Smooth muscle cell (in vitro differentiated cells): ENCODE measurements around the gene CPEB2. TPM values are rescaled to one million over a fixed set of nuclear protein-coding genes. Genes with fewer than 3 reads are reported as not detected.
"Not testable (repeated sequence)": the region's sequence is repeated elsewhere in the genome, so short reads cannot be mapped to it uniquely, and the experiment has no call there.

ENCODE experiments used
- DNase-seq: peaks from one replicate; lab custom pipeline; 2025; ENCODE audit not compliant: unreplicated experiment; lab: John Stamatoyannopoulos, UW
- H2AFZ ChIP-seq: fragments of 200-600 bp; sonication (generic); 2 replicates; pipeline ENCODE4 v1.6.0; 2016; ENCODE audit warnings: antibody characterized with exemption, low read depth, mild to moderate bottlenecking
- H3F3A ChIP-seq: fragments of 200-600 bp; sonication (generic); 2 replicates; pipeline ENCODE4 v1.6.0; 2017; ENCODE audit warnings: antibody characterized with exemption, low read depth
- H3K27ac ChIP-seq: fragments of 200-600 bp; sonication (generic); 2 replicates; pipeline ENCODE4 v1.5.1; 2016; ENCODE audit warnings: low read depth, mild to moderate bottlenecking
- H3K27me3 ChIP-seq: fragments of 200-600 bp; sonication (generic); 2 replicates; pipeline ENCODE4 v1.6.1; 2016; ENCODE audit warnings: low read depth, mild to moderate bottlenecking
- H3K36me3 ChIP-seq: fragments of 200-600 bp; sonication (generic); 2 replicates; pipeline ENCODE4 v1.5.1; 2016; ENCODE audit warnings: low read depth
- H3K4me1 ChIP-seq: fragments of 200-600 bp; sonication (generic); 2 replicates; pipeline ENCODE4 v1.5.1; 2016; ENCODE audit warnings: low read depth
- H3K4me2 ChIP-seq: fragments of 200-600 bp; sonication (generic); 2 replicates; pipeline ENCODE4 v1.6.0; 2016; ENCODE audit warnings: mild to moderate bottlenecking
- H3K4me3 ChIP-seq: fragments of 200-600 bp; sonication (generic); 2 replicates; pipeline ENCODE4 v1.5.1; 2016; ENCODE audit warnings: mild to moderate bottlenecking
- H3K79me2 ChIP-seq: fragments of 200-600 bp; sonication (generic); 2 replicates; pipeline ENCODE4 v1.6.0; 2016; ENCODE audit warnings: low read depth, mild to moderate bottlenecking
- H3K9ac ChIP-seq: fragments of 200-600 bp; sonication (generic); 2 replicates; pipeline ENCODE4 v1.6.0; 2016; ENCODE audit warnings: low read depth
- H3K9me3 ChIP-seq: fragments of 200-600 bp; sonication (generic); replicated peaks from 2 replicates; pipeline ENCODE4 v1.5.1; 2016; ENCODE audit warnings: low read depth
- H4K20me1 ChIP-seq: fragments of 200-600 bp; sonication (generic); 2 replicates; pipeline ENCODE4 v1.6.0; 2016; ENCODE audit warnings: low read depth
- CTCF ChIP-seq: fragments of 200-600 bp; sonication (generic); IDR thresholded peaks from 2 replicates; pipeline ENCODE4 v1.5.1; 2017; ENCODE audit warnings: borderline replicate concordance, mild to moderate bottlenecking, antibody characterized with exemption; ENCODE audit not compliant: insufficient read depth, poor library complexity, severe bottlenecking
- WGBS: methylation state at CpG from one replicate; pipeline ENCODE4 v1.1.7; 2016; ENCODE audit warnings: low lambda C conversion rate; 5-methylcytosine and 5-hydroxymethylcytosine counted together
- polyA plus RNA-seq: library from polyadenylated mRNA; unstranded; fragments of >200 nt; fragmentation: Nextera tagmentation; extraction: Ambion mirVana; gene quantifications from 2 replicates; pipeline ENCODE4 v1.2.1, GENCODE V29; 2016
- total RNA-seq: library from RNA; depleted of rRNA; stranded (reverse); fragments of >200 nt; gene quantifications from 2 replicates; pipeline ENCODE4 v1.2.3, GENCODE V29; 2014

The CPEB2 gene
- total and polyA plus RNA-seq, 2 experiments from 2014 or later = 5.8 to 35.4 TPM

GRCh38 chr4:15077969-15078368 is 75.7 kb downstream of the CPEB2 start:
- no peak for TF ChIP-seq CTCF
- Histone ChIP-seq H3K36me3 (no peaks in the 10 kb centered on the region), H3K79me2 (no peaks in the 10 kb centered on the region), H3F3A (no peaks in the 10 kb centered on the region), H3K4me2 (no peak overlapping the region), H3K9ac (no peak overlapping the region), H3K27ac (no peak overlapping the region), H2AFZ (no peak overlapping the region), H3K4me1 (no peaks in the 10 kb centered on the region), H3K27me3 (no peaks in the 10 kb centered on the region), H3K9me3 (no peaks in the 10 kb centered on the region), H3K4me3 (no peak overlapping the region), H4K20me1 (no peaks in the 10 kb centered on the region)
- DNase-seq = no peak
- 76% methylated on average over 2 of the region's 2 CpGs for WGBS

DNA sequence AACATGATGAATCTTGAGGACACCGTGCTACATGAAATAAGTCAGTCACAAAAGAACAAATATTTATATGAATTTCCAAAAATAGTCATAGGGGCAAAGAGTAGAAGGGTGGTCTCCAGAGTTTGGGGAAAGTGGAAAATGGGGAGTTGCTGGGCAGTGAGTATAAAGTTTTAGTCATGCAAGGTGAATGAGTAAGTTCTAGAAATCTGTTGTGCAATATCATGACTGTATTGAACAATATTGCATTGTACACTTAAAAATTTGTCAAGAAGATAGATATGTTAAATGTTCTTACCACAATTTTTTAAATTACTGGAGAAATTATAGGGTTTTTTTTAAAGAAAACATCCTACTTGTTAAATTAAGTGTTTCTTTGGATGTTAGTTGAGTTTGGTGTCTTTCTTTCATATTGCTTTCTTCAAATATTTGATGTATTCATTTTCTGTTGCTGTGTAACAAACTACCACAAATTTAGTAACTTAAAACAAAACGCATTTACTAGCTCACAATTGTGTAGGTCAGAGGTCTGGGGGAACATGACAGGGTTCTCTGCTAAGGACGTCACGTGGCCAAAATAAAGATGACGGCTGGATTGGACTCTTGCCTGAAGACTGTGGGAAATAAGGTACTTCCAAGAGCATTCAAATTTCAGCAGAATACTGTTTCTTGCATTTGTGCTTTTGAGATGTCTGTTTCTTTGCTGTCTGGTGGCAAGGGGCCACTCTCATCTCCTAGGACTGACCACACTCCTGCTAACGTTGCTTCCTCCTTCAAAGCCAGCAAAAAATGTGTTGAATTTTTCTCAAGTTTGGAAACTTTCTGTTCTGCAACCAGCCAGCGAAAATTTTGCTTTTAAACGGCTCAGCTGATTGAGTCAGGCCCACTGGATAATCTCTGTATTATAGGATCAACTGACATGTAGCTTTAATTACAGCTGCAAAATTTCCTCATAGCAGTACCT is 76.7 kb downstream of the CPEB2 start:
- Histone ChIP-seq H2AFZ (no peak overlapping the region), H3K9me3 (no peaks in the 10 kb centered on the region), H3K4me1 (no peaks in the 10 kb centered on the region), H3K27me3 (no peaks in the 10 kb centered on the region), H3K36me3 (no peaks in the 10 kb centered on the region), H3K9ac (no peak overlapping the region), H3K4me2 (no peak overlapping the region), H3K4me3 (no peak overlapping the region), H3K27ac (no peak overlapping the region), H3F3A (no peaks in the 10 kb centered on the region), H4K20me1 (no peaks in the 10 kb centered on the region), H3K79me2 (no peaks in the 10 kb centered on the region)
- no peak for DNase-seq
- WGBS = 88% methylated on average over 8 of the region's 8 CpGs
- no peak for TF ChIP-seq CTCF

DNA sequence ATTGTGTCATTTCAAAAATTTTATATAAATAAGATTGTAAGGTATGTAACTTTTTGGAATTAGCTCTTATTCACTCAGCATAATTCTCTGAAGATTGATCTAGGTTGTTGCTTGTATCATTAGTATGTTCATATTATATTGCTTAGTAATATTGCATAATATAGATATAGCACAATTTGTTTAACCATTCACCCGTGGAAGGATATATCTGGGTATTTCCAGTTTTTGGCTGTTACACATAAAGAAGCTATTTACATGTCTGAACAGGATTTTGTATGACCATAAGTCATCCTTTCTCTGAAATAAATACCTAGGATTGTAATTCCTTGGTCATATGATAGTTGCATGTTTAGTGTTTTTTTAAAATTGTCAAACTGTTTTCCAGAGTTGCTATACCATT is 82.5 kb downstream of the CPEB2 start:
- Histone ChIP-seq H3K4me1 (no peaks in the 10 kb centered on the region), H3K4me3 (no peak overlapping the region), H3K36me3 (no peaks in the 10 kb centered on the region), H3K27ac (no peak overlapping the region), H3K9ac (no peak overlapping the region), H3K79me2 (no peaks in the 10 kb centered on the region), H3K9me3 (no peaks in the 10 kb centered on the region), H4K20me1 (no peaks in the 10 kb centered on the region), H3F3A (no peaks in the 10 kb centered on the region), H2AFZ (no peak overlapping the region), H3K4me2 (no peak overlapping the region), H3K27me3 (no peaks in the 10 kb centered on the region)
- TF ChIP-seq CTCF = no peak
- DNase-seq = no peak
- WGBS = 86% methylated on average over 1 of the region's 1 CpG

GRCh38 chr4:15085762-15086161 is 83.5 kb downstream of the CPEB2 start:
- not testable (repeated sequence) for H2AFZ ChIP-seq, H3K4me2 ChIP-seq, H3K27ac ChIP-seq, H4K20me1 ChIP-seq, H3K9ac ChIP-seq, H3K79me2 ChIP-seq, H3K36me3 ChIP-seq, H3F3A ChIP-seq, DNase-seq, H3K4me3 ChIP-seq, H3K4me1 ChIP-seq, H3K27me3 ChIP-seq, H3K9me3 ChIP-seq
- 80% methylated on average over 3 of the region's 3 CpGs for WGBS

DNA sequence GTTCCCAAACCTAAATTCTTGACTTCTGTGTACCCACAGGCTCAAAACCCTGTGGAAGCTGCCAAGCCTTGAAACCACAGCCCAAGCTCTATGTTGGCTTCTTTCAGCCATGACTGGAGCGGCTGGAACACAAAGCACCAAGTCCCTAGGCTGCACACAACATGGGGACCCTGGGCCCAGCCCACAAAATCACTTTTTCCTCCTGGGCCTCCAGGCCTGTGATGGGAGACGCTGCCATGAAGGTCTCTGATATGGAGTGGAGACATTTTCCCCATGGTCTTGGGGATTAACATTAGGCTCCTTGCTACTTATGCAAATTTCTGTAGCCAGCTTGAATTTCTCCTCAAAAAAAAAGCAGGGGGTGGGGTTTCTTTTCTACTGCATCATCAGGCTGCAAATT is 84.0 kb downstream of the CPEB2 start:
- 100% methylated on average over 2 of the region's 2 CpGs for WGBS
- not testable (repeated sequence) for H3K9ac ChIP-seq, H3K4me2 ChIP-seq, H3K79me2 ChIP-seq, H3K4me3 ChIP-seq, H3K9me3 ChIP-seq, H3F3A ChIP-seq, H2AFZ ChIP-seq, H3K4me1 ChIP-seq, H3K27me3 ChIP-seq, DNase-seq, H4K20me1 ChIP-seq, H3K36me3 ChIP-seq, H3K27ac ChIP-seq
